ENCODE data around the gene GGTLC1.
"Not testable (repeated sequence)": the region's sequence is repeated elsewhere in the genome, so short reads cannot be mapped to it uniquely, and the experiment has no call there.

DNA sequence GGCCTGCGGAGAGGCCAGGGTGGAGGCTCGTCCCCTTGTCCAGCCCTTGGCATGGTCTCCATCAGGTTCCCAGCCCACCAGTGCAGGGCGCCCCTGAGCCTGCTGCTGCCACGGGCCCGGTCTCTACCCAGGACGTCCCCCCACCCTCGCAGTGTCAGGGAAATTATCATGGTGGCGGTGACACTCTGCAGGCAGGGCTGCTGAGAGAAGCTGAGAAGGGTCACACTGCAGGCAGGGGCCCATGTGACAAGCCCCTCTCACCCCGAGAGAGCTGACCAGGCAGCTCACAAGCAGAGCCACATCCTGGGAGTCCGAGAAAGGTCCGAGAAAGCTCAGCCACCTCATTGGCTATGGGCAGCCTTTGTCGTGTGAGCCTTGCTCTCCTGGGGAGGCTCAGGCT lies 4.9 kb upstream of the GGTLC1 start:
- TF ChIP-seq, protein P1, sequence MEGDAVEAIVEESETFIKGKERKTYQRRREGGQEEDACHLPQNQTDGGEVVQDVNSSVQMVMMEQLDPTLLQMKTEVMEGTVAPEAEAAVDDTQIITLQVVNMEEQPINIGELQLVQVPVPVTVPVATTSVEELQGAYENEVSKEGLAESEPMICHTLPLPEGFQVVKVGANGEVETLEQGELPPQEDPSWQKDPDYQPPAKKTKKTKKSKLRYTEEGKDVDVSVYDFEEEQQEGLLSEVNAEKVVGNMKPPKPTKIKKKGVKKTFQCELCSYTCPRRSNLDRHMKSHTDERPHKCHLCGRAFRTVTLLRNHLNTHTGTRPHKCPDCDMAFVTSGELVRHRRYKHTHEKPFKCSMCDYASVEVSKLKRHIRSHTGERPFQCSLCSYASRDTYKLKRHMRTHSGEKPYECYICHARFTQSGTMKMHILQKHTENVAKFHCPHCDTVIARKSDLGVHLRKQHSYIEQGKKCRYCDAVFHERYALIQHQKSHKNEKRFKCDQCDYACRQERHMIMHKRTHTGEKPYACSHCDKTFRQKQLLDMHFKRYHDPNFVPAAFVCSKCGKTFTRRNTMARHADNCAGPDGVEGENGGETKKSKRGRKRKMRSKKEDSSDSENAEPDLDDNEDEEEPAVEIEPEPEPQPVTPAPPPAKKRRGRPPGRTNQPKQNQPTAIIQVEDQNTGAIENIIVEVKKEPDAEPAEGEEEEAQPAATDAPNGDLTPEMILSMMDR (IDR thresholded peaks at IDR 0.05; ENCODE audit: low read length) = not testable (repeated sequence)
- TF ChIP-seq EZH2phosphoT487 (IDR thresholded peaks at IDR 0.05; ENCODE audit: low read length); EZH2 (optimal IDR thresholded peaks at IDR 0.05; ENCODE audit: low read depth, low read length): not testable (repeated sequence)

Data from MM.1S (cell line).